PFSK-1 (cell line): ENCODE results near the gene SETDB2.

Experiments
- POLR2AphosphoS5 ChIP-seq: IDR thresholded peaks from 2 replicates; pipeline ENCODE4 v1.6.1; 2012; ENCODE audit warnings: low read depth, mild to moderate bottlenecking, control low read depth, low read length, moderate library complexity
- SIN3A ChIP-seq: IDR thresholded peaks from 2 replicates; pipeline ENCODE4 v1.6.1; 2012; ENCODE audit warnings: mild to moderate bottlenecking, low read length, moderate library complexity, borderline replicate concordance; ENCODE audit not compliant: insufficient read depth
- TAF1 ChIP-seq: IDR thresholded peaks from 2 replicates; pipeline ENCODE4 v1.6.1; 2012; ENCODE audit warnings: low read length, control low read depth, borderline replicate concordance; ENCODE audit not compliant: insufficient read depth
- TF ChIP-seq, protein P1 (sequence below), 2 experiments: IDR thresholded peaks; 2 replicates each; pipeline versions ENCODE4 v1.6.1 to v1.8.0; 2011 to 2012; ENCODE audit warnings: low read depth in 2 of 2, low read length in 2 of 2, control low read depth in 1 of 2, inconsistent platforms in 1 of 2, mild to moderate bottlenecking in 1 of 2, moderate library complexity in 1 of 2; ENCODE audit not compliant: insufficient read depth in 1 of 2

- TF ChIP-seq TAF1, result no peak
- TF ChIP-seq, protein P1, sequence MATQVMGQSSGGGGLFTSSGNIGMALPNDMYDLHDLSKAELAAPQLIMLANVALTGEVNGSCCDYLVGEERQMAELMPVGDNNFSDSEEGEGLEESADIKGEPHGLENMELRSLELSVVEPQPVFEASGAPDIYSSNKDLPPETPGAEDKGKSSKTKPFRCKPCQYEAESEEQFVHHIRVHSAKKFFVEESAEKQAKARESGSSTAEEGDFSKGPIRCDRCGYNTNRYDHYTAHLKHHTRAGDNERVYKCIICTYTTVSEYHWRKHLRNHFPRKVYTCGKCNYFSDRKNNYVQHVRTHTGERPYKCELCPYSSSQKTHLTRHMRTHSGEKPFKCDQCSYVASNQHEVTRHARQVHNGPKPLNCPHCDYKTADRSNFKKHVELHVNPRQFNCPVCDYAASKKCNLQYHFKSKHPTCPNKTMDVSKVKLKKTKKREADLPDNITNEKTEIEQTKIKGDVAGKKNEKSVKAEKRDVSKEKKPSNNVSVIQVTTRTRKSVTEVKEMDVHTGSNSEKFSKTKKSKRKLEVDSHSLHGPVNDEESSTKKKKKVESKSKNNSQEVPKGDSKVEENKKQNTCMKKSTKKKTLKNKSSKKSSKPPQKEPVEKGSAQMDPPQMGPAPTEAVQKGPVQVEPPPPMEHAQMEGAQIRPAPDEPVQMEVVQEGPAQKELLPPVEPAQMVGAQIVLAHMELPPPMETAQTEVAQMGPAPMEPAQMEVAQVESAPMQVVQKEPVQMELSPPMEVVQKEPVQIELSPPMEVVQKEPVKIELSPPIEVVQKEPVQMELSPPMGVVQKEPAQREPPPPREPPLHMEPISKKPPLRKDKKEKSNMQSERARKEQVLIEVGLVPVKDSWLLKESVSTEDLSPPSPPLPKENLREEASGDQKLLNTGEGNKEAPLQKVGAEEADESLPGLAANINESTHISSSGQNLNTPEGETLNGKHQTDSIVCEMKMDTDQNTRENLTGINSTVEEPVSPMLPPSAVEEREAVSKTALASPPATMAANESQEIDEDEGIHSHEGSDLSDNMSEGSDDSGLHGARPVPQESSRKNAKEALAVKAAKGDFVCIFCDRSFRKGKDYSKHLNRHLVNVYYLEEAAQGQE (IDR thresholded peaks at IDR 0.05; ENCODE audit: insufficient read depth in 1 of 2, low read depth in 2 of 2, low read length in 2 of 2), result no peak
- no peak for TF ChIP-seq POLR2AphosphoS5
- no peak for TF ChIP-seq SIN3A
Measured at GRCh38 chr13:49457221-49457620, 13.1 kb downstream of the SETDB2 start.
